Duodenal mucosa (tissue), 2 donors: ENCODE results near the gene GNG4.
"Not testable (repeated sequence)": the region's sequence is repeated elsewhere in the genome, so short reads cannot be mapped to it uniquely, and the experiment has no call there.

Experiments
- H3K27ac ChIP-seq: one replicate; pipeline ENCODE4 v1.7.0; 2013; ENCODE audit warnings: low read depth, low read length
- H3K27me3 ChIP-seq, 2 donors: one replicate each; pipeline ENCODE4 v1.7.0; 2013; ENCODE audit warnings: low read length in 2 of 2, control low read depth in 1 of 2; ENCODE audit not compliant: insufficient read depth in 2 of 2, control insufficient read depth in 1 of 2
- H3K36me3 ChIP-seq, 2 donors: one replicate each; pipeline ENCODE4 v1.7.0; 2013; ENCODE audit warnings: low read length in 2 of 2, control low read depth in 1 of 2; ENCODE audit not compliant: insufficient read depth in 2 of 2, control insufficient read depth in 1 of 2
- H3K4me1 ChIP-seq, 2 donors: one replicate each; pipeline ENCODE4 v1.7.0; 2013; ENCODE audit warnings: low read length in 2 of 2, control low read depth in 1 of 2; ENCODE audit not compliant: insufficient read depth in 2 of 2, control insufficient read depth in 1 of 2
- H3K4me3 ChIP-seq, 2 donors: one replicate each; pipeline ENCODE4 v1.7.0; 2013; ENCODE audit warnings: low read length in 2 of 2, low read depth in 1 of 2
- H3K9ac ChIP-seq, 2 donors: one replicate each; pipeline ENCODE4 v1.7.0; 2013; ENCODE audit warnings: low read length in 2 of 2, low read depth in 1 of 2
- H3K9me3 ChIP-seq, 2 donors: one replicate each; pipeline ENCODE4 v1.7.0; 2013; ENCODE audit warnings: low read length in 2 of 2, control low read depth in 1 of 2; ENCODE audit not compliant: control insufficient read depth in 1 of 2

GNG4 gene

DNA sequence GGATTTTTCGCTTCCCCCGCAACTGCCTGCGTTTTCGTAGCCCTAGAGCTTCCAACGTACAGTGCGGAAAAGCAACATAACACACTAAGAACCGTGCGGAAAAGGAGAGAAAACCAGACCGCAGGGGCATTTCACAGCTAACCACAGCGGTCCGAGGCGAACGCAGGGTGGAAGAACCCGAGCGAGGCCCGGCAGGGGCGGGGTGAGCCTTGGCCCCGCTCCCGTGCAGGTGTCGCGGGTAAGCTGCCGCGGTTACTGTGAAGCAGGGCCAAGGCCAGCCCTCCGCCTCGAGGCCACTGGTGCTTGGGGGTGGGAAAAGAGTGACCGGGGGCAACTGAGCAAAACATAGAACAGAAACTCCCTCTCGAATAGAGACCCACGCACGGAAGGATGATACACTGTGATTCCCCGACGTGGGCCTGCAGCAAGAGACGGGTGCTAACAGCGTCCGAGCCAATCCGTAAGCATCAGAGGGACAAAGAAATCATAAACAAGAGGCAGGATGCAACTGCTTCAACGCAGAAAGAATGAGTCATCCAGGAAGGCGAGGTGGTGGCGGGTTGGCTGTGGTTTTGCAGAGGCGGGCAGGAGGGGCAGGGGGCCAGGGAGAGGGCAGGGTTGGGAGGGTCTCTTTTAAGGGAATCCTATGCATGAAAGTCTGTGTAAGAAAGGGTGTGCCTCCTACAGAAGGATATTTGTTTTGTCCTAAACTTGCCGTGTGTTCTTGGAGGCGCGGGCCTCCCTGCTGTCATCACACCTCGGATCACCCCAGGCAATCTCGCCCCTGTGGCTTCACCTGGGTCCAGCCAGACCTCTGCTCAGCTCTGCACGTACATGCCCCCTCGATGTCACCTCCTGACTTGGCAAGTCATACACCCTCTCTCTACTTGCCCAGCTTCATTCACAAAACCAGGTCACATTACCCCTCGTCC, 7.3 kb downstream of the GNG4 start:
- no peak overlapping the region for H3K9ac ChIP-seq
- no peaks in the 10 kb centered on the region for H3K36me3 ChIP-seq
- H3K27ac ChIP-seq = no peak overlapping the region
- H3K27me3 ChIP-seq = peaks cover 2 to 5% of the 10 kb centered on the region in 2 donors
- H3K4me1 ChIP-seq = peaks cover 0 to 6% of the 10 kb centered on the region in 2 donors
- H3K9me3 ChIP-seq = no peaks in the 10 kb centered on the region
- H3K4me3 ChIP-seq = peak overlapping the region in 1 of 2 donors; percentile 50

- peaks cover 0 to 6% of the 10 kb centered on the region in 2 donors for H3K4me1 ChIP-seq
- no peaks in the 10 kb centered on the region for H3K27me3 ChIP-seq
- no peaks in the 10 kb centered on the region for H3K9me3 ChIP-seq
- no peaks in the 10 kb centered on the region for H3K36me3 ChIP-seq
- H3K27ac ChIP-seq = no peak overlapping the region
- H3K9ac ChIP-seq = no peak overlapping the region
- no peak overlapping the region for H3K4me3 ChIP-seq
Observed at GRCh38 chr1:235640580-235640979, 9.0 kb downstream of the GNG4 start.

- Histone ChIP-seq H3K27ac (no peak overlapping the region), H3K4me3 (no peak overlapping the region), H3K9me3 (no peaks in the 10 kb centered on the region), H3K9ac (no peak overlapping the region), H3K27me3 (no peaks in the 10 kb centered on the region), H3K36me3 (no peaks in the 10 kb centered on the region), H3K4me1 (peaks cover 0 to 6% of the 10 kb centered on the region in 2 donors)
Observed at GRCh38 chr1:235639226-235640205, 10.1 kb downstream of the GNG4 start.

DNA sequence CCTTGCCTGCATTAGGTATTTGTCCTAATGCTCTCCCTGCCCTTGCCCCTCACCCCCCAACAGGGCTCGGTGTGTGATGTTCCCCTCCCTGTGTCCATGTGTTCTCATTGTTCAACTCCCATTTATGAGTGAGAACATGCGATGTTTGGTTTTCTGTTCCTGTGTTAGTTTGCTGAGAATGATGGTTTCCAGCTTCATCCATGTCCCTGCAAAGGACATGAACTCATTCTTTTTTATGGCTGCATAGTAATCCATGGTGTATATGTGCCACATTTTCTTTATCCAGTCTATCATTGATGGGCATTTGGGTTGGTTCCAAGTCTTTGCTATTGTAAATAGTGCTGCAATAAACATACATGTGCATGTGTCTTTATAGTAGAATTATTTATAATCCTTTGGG, 11.0 kb downstream of the GNG4 start:
- H3K9ac ChIP-seq, H3K4me3 ChIP-seq, H3K27me3 ChIP-seq, H3K4me1 ChIP-seq, H3K27ac ChIP-seq, H3K36me3 ChIP-seq, H3K9me3 ChIP-seq: not testable (repeated sequence)

DNA sequence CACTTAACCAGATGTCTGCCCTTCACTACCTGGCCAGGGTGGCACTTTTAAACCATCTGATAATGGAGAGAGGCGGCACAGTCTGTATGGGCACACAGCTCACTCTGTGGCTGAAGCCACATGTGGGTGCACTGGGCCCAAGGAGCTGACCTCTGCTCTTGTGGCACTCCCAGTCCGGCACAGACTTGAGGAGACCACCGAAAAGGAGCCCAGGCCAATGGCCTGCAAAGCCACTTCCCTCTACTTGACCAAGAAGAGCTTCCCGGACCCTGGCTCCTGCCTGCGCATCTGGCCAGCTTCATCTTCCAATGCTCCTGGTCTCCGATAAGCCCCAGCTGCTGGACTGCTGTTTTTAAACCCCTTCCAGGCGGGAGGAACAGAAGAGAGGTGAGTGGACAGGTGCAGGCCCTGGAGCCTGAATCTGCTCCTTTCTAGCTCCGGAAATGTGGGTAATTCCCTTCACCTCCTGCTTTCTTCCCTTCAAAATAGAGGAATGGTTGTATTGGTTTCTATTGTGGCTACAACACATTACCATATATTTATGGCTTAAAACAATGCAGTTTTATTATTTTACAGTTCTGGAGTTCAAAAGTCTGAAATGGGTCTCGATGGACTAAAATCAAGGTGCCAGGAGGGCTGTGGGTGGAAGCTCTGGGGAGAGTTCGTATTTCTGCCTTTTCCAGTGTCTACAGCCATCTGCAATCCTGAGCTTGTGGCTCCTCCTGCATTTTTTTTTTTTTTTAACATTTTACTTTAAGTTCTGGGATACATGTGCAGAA, 11.6 kb downstream of the GNG4 start:
- H3K27me3 ChIP-seq = no peaks in the 10 kb centered on the region
- H3K27ac ChIP-seq = no peak overlapping the region
- no peaks in the 10 kb centered on the region for H3K9me3 ChIP-seq
- no peak overlapping the region for H3K9ac ChIP-seq
- H3K4me1 ChIP-seq = peaks cover 0 to 3% of the 10 kb centered on the region in 2 donors
- H3K4me3 ChIP-seq = no peak overlapping the region
- H3K36me3 ChIP-seq = no peaks in the 10 kb centered on the region

GRCh38 chr1:235635938-235636662, 13.5 kb downstream of the GNG4 start:
- H3K27me3 ChIP-seq = no peaks in the 10 kb centered on the region
- no peaks in the 10 kb centered on the region for H3K9me3 ChIP-seq
- H3K9ac ChIP-seq = no peak overlapping the region
- no peak overlapping the region for H3K4me3 ChIP-seq
- no peak overlapping the region for H3K27ac ChIP-seq
- H3K4me1 ChIP-seq = no peaks in the 10 kb centered on the region
- H3K36me3 ChIP-seq = no peaks in the 10 kb centered on the region

DNA sequence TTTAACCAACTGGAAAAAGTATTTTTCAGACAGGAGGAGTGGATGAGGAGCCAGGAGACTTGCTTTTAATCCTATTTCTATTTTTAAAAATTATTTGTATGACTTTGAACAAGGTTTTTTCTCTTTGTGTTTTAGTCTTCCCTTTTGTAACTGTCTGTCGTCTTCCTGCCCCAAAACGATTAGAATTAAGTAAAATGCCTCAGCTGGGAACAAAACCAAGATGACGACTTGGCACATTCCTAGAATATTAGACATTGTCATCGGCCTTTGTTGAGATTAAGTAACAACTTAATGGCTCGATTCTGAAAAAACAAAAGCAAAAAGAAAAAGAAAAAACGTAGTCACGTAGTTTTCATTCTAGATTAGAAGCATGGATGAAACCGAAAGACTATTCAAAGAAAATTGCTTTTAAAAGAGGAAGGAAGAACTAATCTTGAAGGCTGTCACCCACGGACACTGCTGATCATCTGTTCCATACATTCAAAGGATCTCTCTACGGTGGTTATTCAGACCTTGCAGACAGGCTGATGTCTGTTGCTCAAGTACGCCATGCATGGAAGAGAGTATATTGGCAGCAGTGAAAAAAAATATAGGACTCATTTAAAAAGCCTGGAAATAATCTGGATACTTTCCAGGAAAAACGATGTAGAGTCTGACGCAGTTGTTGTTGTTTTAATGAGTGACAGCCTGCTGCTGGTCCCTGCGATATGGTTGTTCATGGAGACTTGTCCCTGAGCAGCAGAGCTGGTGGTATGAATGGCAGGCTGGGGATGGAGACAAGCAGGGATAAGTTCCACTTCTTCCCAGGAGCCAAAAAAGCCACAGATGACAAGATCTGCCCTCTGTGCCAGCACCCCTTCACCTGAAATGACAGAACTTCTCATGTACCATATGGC, 16.8 kb downstream of the GNG4 start:
- H3K4me1 ChIP-seq = no peaks in the 10 kb centered on the region
- H3K4me3 ChIP-seq = peak overlapping the region; percentile 13 to 23
- no peaks in the 10 kb centered on the region for H3K36me3 ChIP-seq
- no peaks in the 10 kb centered on the region for H3K27me3 ChIP-seq
- no peak overlapping the region for H3K27ac ChIP-seq
- H3K9me3 ChIP-seq = no peaks in the 10 kb centered on the region
- H3K9ac ChIP-seq = no peak overlapping the region

- Histone ChIP-seq H3K27ac (no peak overlapping the region), H3K9me3 (no peaks in the 10 kb centered on the region), H3K4me1 (no peaks in the 10 kb centered on the region)
Observed at GRCh38 chr1:235631816-235632215, 17.8 kb downstream of the GNG4 start.

More at GRCh38 chr1:235631816-235632215, 17.8 kb downstream of the GNG4 start:
- no peaks in the 10 kb centered on the region for H3K27me3 ChIP-seq
- no peaks in the 10 kb centered on the region for H3K36me3 ChIP-seq
- no peak overlapping the region for H3K9ac ChIP-seq
- H3K4me3 ChIP-seq = no peak overlapping the region
